ENCODE results near the gene DIABLO. TPM values are rescaled to one million over a fixed set of nuclear protein-coding genes. Genes with fewer than 3 reads are reported as not detected.

Gene DIABLO
- total and polyA plus RNA-seq, 9 of the 15 experiments (the other 6 are each of a cell fraction or from before 2014, with no cell fraction given): 37.3 to 101 (median 80.1) TPM

GRCh38 chr12:122174155-122174845 is 51.6 kb downstream of the DIABLO start, which contains the start of gene IL31 (continued):
- no peak for TF ChIP-seq RNF219 (CRISPR knock-in tag; IDR thresholded peaks at IDR 0.05)
- no peak for TF ChIP-seq HSF4 (CRISPR knock-in tag; IDR thresholded peaks at IDR 0.05; ENCODE audit: borderline replicate concordance)
- TF ChIP-seq ZNF592 (IDR thresholded peaks at IDR 0.05): no peak
- no peak for TF ChIP-seq POLR2AphosphoS5 (IDR thresholded peaks at IDR 0.05; ENCODE audit: control insufficient read depth, insufficient read depth, low read depth, low read length)
